Upper lobe of left lung (tissue), 4 donors: ENCODE measurements around the gene HIVEP3.

Experiments
- EP300 ChIP-seq, 4 donors: sonication (generic); formaldehyde crosslinking; IDR thresholded peaks; one replicate each; pipeline ENCODE4 v1.5.1; 2017; ENCODE audit warnings: antibody characterized with exemption in 4 of 4, control low read depth in 2 of 4
- POLR2A ChIP-seq, 4 donors: fragments of 450-650 bp; IDR thresholded peaks; one replicate each; pipeline ENCODE4 v1.5.1; 2016 to 2017; ENCODE audit warnings: antibody characterized with exemption in 4 of 4, mild to moderate bottlenecking in 2 of 4
- POLR2AphosphoS5 ChIP-seq, 2 donors: sonication (generic); formaldehyde crosslinking; IDR thresholded peaks; one replicate each; pipeline ENCODE4 v1.5.1; 2017; ENCODE audit warnings: antibody characterized with exemption in 2 of 2
- TF ChIP-seq, protein P1 (sequence below), 6 experiments: fragments of 450-650 bp in 4 of 6; fragments of 200-600 bp in 2 of 6; sonication (generic) in 2 of 6; IDR thresholded peaks; one replicate each; pipeline ENCODE4 v1.5.1; 2016 to 2019; ENCODE audit warnings: antibody characterized with exemption in 6 of 6

DNA sequence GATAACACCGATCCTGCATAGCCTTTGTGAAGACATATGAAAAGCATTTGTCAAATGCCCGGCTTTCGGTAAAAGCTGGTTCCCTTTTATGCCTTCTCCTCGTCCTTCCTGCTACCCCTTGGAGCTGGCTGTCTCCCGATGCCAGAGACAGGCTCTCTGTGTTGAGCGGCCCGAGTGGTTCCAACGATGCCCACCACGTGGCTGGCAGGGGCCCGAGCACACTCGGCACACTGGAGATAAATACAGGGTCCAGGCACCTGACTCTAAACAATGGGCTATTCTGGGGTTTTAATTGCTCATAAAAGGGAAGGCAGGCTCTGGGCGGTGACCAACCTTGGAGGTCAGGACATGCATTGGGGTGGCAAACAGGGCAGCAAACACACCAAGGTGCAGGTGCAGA, 207.1 kb downstream of the HIVEP3 start:
- TF ChIP-seq POLR2A (IDR thresholded peaks at IDR 0.05) (no peak), POLR2AphosphoS5 (IDR thresholded peaks at IDR 0.05) (no peak), EP300 (IDR thresholded peaks at IDR 0.05) (no peak)
- TF ChIP-seq, protein P1, sequence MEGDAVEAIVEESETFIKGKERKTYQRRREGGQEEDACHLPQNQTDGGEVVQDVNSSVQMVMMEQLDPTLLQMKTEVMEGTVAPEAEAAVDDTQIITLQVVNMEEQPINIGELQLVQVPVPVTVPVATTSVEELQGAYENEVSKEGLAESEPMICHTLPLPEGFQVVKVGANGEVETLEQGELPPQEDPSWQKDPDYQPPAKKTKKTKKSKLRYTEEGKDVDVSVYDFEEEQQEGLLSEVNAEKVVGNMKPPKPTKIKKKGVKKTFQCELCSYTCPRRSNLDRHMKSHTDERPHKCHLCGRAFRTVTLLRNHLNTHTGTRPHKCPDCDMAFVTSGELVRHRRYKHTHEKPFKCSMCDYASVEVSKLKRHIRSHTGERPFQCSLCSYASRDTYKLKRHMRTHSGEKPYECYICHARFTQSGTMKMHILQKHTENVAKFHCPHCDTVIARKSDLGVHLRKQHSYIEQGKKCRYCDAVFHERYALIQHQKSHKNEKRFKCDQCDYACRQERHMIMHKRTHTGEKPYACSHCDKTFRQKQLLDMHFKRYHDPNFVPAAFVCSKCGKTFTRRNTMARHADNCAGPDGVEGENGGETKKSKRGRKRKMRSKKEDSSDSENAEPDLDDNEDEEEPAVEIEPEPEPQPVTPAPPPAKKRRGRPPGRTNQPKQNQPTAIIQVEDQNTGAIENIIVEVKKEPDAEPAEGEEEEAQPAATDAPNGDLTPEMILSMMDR (IDR thresholded peaks at IDR 0.05) = no peak
